H1 (cell line): ENCODE results near the gene DNAJC7. TPM values are rescaled to one million over a fixed set of nuclear protein-coding genes. Genes with fewer than 3 reads are reported as not detected.

ENCODE experiments used
- CTCF ChIA-PET: fragments of 300-600 bp; sonication (Branson Sonifier 250); formaldehyde crosslinking; loops from one replicate; lab custom pipeline; 2021; ENCODE audit not compliant: partially characterized antibody; lab: Charles Lee
- POLR2A ChIA-PET: fragments of 300-600 bp; sonication (Branson Sonifier 250); formaldehyde crosslinking; loops from one replicate; lab custom pipeline; 2021; ENCODE audit warnings: inconsistent platforms; ENCODE audit not compliant: partially characterized antibody; lab: Charles Lee
- DNase-seq, 2 experiments: peaks; one replicate each; pipeline versions ENCODE4 v3.0.0 to v3.0.0-alpha.2; 2010 to 2022; ENCODE audit warnings: low spot score in 2 of 2, low read depth in 1 of 2, mixed read lengths in 1 of 2
- FAIRE-seq: peaks from 2 replicates; lab custom pipeline; 2011; peaks lifted over from hg19 to GRCh38; lab: Jason Lieb, UNC
- H2AFZ ChIP-seq: 2 replicates; pipeline ENCODE4 v1.8.1; 2012; ENCODE audit warnings: low read length, inconsistent platforms
- H2AK5ac ChIP-seq: 2 replicates; pipeline ENCODE4 v1.6.1; 2013; ENCODE audit warnings: low read depth, low read length
- H2BK120ac ChIP-seq: replicated peaks from 2 replicates; pipeline ENCODE3; 2013; ENCODE audit warnings: low read depth, low read length, inconsistent platforms
- H2BK12ac ChIP-seq: 2 replicates; pipeline ENCODE4 v1.6.1; 2013; ENCODE audit warnings: low read depth, low read length
- H2BK15ac ChIP-seq: 2 replicates; pipeline ENCODE4 v1.6.1; 2013; ENCODE audit warnings: low read length
- H2BK20ac ChIP-seq: 2 replicates; pipeline ENCODE4 v1.6.1; 2013; ENCODE audit warnings: low read length
- H2BK5ac ChIP-seq: 2 replicates; pipeline ENCODE4 v1.6.1; 2013; ENCODE audit warnings: low read depth, low read length
- H3K14ac ChIP-seq: 2 replicates; pipeline ENCODE4 v1.6.1; 2013; ENCODE audit warnings: inconsistent platforms; ENCODE audit not compliant: insufficient read length
- H3K18ac ChIP-seq: 2 replicates; pipeline ENCODE4 v1.6.1; 2013; ENCODE audit warnings: low read length; ENCODE audit errors: extremely low read depth
- H3K23ac ChIP-seq: 2 replicates; pipeline ENCODE4 v1.6.1; 2013; ENCODE audit warnings: inconsistent platforms; ENCODE audit not compliant: insufficient read length
- H3K23me2 ChIP-seq: 2 replicates; pipeline ENCODE4 v1.6.1; 2013; ENCODE audit warnings: low read depth, low read length
- H3K27ac ChIP-seq: 2 replicates; pipeline ENCODE4 v1.6.1; 2011; ENCODE audit warnings: low read depth, low read length, inconsistent platforms
- H3K27me3 ChIP-seq, 4 experiments: replicated peaks in 1 of 4; 1 replicate in 1 of 4; 2 replicates in 3 of 4; pipeline versions ENCODE4 v1.6.1 to v1.8.1; 2011 to 2013; ENCODE audit warnings: low read length in 3 of 4, mild to moderate bottlenecking in 3 of 4, inconsistent platforms in 2 of 4, mixed read lengths in 2 of 4, moderate library complexity in 1 of 4; ENCODE audit not compliant: control insufficient read depth in 3 of 4, insufficient read depth in 3 of 4; ENCODE audit errors: extremely low read depth in 1 of 4
- H3K36me3 ChIP-seq, 4 experiments: 2 replicates each; pipeline versions ENCODE4 v1.6.1 to v1.8.1; 2011 to 2013; ENCODE audit warnings: mild to moderate bottlenecking in 4 of 4, low read length in 3 of 4, moderate library complexity in 2 of 4, control low read depth in 1 of 4, inconsistent platforms in 1 of 4; ENCODE audit not compliant: insufficient read depth in 4 of 4, control insufficient read depth in 2 of 4
- H3K4ac ChIP-seq: replicated peaks from 2 replicates; pipeline ENCODE3; 2013; ENCODE audit warnings: low read length, low read depth, mixed read lengths, inconsistent platforms; ENCODE audit not compliant: insufficient read length
- H3K4me1 ChIP-seq, 4 experiments: replicated peaks in 1 of 4; 1 replicate in 1 of 4; 2 replicates in 3 of 4; pipeline versions ENCODE4 v1.6.1 to v1.8.1; 2011 to 2013; ENCODE audit warnings: low read length in 3 of 4, inconsistent platforms in 2 of 4, mixed read lengths in 1 of 4; ENCODE audit not compliant: insufficient read depth in 4 of 4, control insufficient read depth in 3 of 4
- H3K4me2 ChIP-seq, 2 experiments: 2 replicates each; pipeline versions ENCODE4 v1.6.1 to v1.8.1; 2011 to 2013; ENCODE audit warnings: low read depth in 2 of 2, low read length in 2 of 2, control low read depth in 1 of 2, inconsistent platforms in 1 of 2, mild to moderate bottlenecking in 1 of 2; ENCODE audit not compliant: insufficient read depth in 1 of 2
- H3K4me3 ChIP-seq, 4 experiments: fragments of 200-600, 300-600 bp in 1 of 4; sonication (generic), shearing (Covaris generic), sonication (Bioruptor Twin) in 1 of 4; 2 replicates each; pipeline versions ENCODE4 v1.5.1 to v1.8.1; 2011 to 2016; ENCODE audit warnings: low read length in 4 of 4, low read depth in 3 of 4, control low read depth in 2 of 4, inconsistent platforms in 2 of 4, mild to moderate bottlenecking in 2 of 4, mixed read lengths in 1 of 4, moderate library complexity in 1 of 4; ENCODE audit not compliant: insufficient read depth in 2 of 4; ENCODE audit errors: extremely low read depth in 1 of 4
- H3K56ac ChIP-seq: replicated peaks from 2 replicates; pipeline ENCODE3; 2013; ENCODE audit warnings: low read depth, mild to moderate bottlenecking, mixed read lengths, low read length, inconsistent platforms; ENCODE audit not compliant: insufficient read length
- H3K79me1 ChIP-seq: 2 replicates; pipeline ENCODE4 v1.6.1; 2013; ENCODE audit warnings: low read depth, low read length, control low read depth
- H3K79me2 ChIP-seq, 2 experiments: 2 replicates each; pipeline versions ENCODE4 v1.6.1 to v1.8.1; 2012 to 2013; ENCODE audit warnings: low read length in 2 of 2, mild to moderate bottlenecking in 2 of 2, inconsistent platforms in 1 of 2; ENCODE audit not compliant: insufficient read depth in 2 of 2, control insufficient read depth in 1 of 2
- H3K9ac ChIP-seq, 4 experiments: replicated peaks in 1 of 4; 1 replicate in 1 of 4; 2 replicates in 3 of 4; pipeline versions ENCODE4 v1.6.1 to v1.8.1; 2011 to 2013; ENCODE audit warnings: low read depth in 3 of 4, low read length in 3 of 4, control low read depth in 2 of 4, mild to moderate bottlenecking in 2 of 4, moderate library complexity in 2 of 4, inconsistent platforms in 1 of 4; ENCODE audit errors: extremely low read depth in 1 of 4
- H3K9me3 ChIP-seq, 2 experiments: 2 replicates each; pipeline versions ENCODE4 v1.6.1 to v1.8.1; 2012 to 2013; ENCODE audit warnings: mild to moderate bottlenecking in 2 of 2, moderate library complexity in 2 of 2, control low read depth in 1 of 2, inconsistent platforms in 1 of 2, low read depth in 1 of 2, low read length in 1 of 2, mixed read lengths in 1 of 2; ENCODE audit not compliant: insufficient read depth in 2 of 2
- H4K20me1 ChIP-seq, 2 experiments: replicated peaks in 1 of 2; 2 replicates each; pipeline versions ENCODE3 to v1.8.1; 2011 to 2013; ENCODE audit warnings: inconsistent platforms in 2 of 2, low read length in 2 of 2, mild to moderate bottlenecking in 1 of 2; ENCODE audit not compliant: insufficient read depth in 2 of 2, control insufficient read depth in 1 of 2
- H4K5ac ChIP-seq: 2 replicates; pipeline ENCODE4 v1.6.1; 2013; ENCODE audit warnings: low read length, low read depth, mixed read lengths, inconsistent platforms; ENCODE audit not compliant: insufficient read length
- H4K8ac ChIP-seq: 2 replicates; pipeline ENCODE4 v1.8.0; 2013; ENCODE audit warnings: mild to moderate bottlenecking, moderate library complexity, low read length, inconsistent platforms; ENCODE audit not compliant: insufficient read depth; ENCODE audit errors: extremely low read depth
- H4K91ac ChIP-seq: replicated peaks from 2 replicates; pipeline ENCODE3; 2013; ENCODE audit warnings: low read length, mixed read lengths, inconsistent platforms; ENCODE audit not compliant: insufficient read length
- WGBS, 2 experiments: shearing (Covaris generic) in 1 of 2; methylation state at CpG; one replicate each; pipeline versions ENCODE4 v1.1.6 to v1.1.7; 2013 to 2015; ENCODE audit warnings: low lambda C conversion rate in 2 of 2, mixed read lengths in 2 of 2, inconsistent platforms in 1 of 2, low coverage in 1 of 2, missing lambda C conversion rate in 1 of 2; ENCODE audit not compliant: insufficient replicate concordance in 2 of 2, insufficient coverage in 1 of 2, insufficient read length in 1 of 2; ENCODE audit errors: extremely low coverage in 1 of 2, missing lambda C conversion rate in 1 of 2; 5-methylcytosine and 5-hydroxymethylcytosine counted together
- polyA plus RNA-seq, 7 experiments: library from polyadenylated mRNA; depleted of rRNA in 3 of 7; stranded (reverse) in 5 of 7; unstranded in 2 of 7; fragments of >200 nt in 5 of 7; fragments of 200-250 nt in 2 of 7; gene quantifications; 1 replicate in 5 of 7; 2 replicates in 1 of 7; 4 replicates in 1 of 7; pipeline versions ENCODE4 v1.2.1 to v1.2.3, GENCODE V29; 2011 to 2013; ENCODE audit warnings: missing spikeins in 2 of 7, mixed read lengths in 2 of 7
- total RNA-seq: library from RNA; stranded (reverse); fragmentation: NEBNext Ultra II Directional; extraction: Animal tissue kit (Norgen Biotek cat#: 25700); gene quantifications from 2 replicates; pipeline ENCODE4 v1.2.1, GENCODE V29; 2021

Gene DNAJC7
- total and polyA plus RNA-seq, 2 of the 8 experiments (the other 6 are each of a cell fraction or from before 2014, with no cell fraction given), result 31.0 to 148 TPM

DNA sequence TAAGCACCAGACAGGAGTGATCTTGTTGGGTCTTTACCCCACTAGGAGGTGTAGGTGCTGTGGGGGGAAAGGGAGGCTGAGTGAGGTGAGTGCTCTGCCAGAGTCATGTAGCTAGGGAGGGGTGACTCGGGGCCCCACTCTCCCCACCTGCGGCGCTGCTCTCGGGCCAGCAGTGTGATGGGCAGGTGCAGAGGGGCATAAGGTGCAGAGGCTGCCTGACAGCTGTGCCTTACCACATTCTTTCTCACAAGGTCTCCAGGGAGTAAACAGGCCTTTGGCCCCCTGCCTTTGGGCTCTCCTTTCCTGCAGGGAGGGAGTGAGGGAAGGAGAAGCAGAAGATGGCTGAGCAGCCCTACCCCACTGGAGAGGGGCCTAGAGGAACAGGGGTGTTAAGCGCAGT, 55.1 kb downstream of the DNAJC7 start:
- Histone ChIP-seq H3K4ac (no peak overlapping the region), H2BK120ac (no peak overlapping the region), H4K8ac (no peak overlapping the region), H3K23me2 (peaks cover 6% of the 10 kb centered on the region; the same call in 1 of the 2 replicates), H2BK12ac (no peak overlapping the region), H2AK5ac (no peak overlapping the region), H2BK15ac (no peak overlapping the region; the same call in 1 of the 2 replicates), H2AFZ (no peak overlapping the region), H4K91ac (no peak overlapping the region), H3K56ac (no peak overlapping the region), H3K27ac (no peak overlapping the region), H4K5ac (no peak overlapping the region), H3K23ac (no peak overlapping the region), H3K4me2 (no peak overlapping the region), H3K14ac (no peak overlapping the region), H3K4me3 (no peak overlapping the region), H3K27me3 (no peaks in the 10 kb centered on the region), H3K9me3 (no peaks in the 10 kb centered on the region), H3K4me1 (peaks cover 7 to 20% (median 13%) of the 10 kb centered on the region in 4 experiments), H3K79me1 (no peaks in the 10 kb centered on the region), H4K20me1 (no peaks in the 10 kb centered on the region), H3K18ac (no peak overlapping the region), H3K79me2 (no peaks in the 10 kb centered on the region), H3K9ac (no peak overlapping the region), H2BK20ac (no peak overlapping the region), H3K36me3 (no peaks in the 10 kb centered on the region), H2BK5ac (no peak overlapping the region)
- DNase-seq (no peak), FAIRE-seq (no peak)
- ChIA-PET POLR2A (interaction anchor here (1.0 to 9.7 kb wide), 5 partner anchors 32 to 159 kb away, joined by 3 to 67 read pairs (median 3); partner anchors contain the start of genes ACLY, KAT2A and ODAD4), CTCF (interaction anchor here (0.6 to 11.6 kb wide), 27 partner anchors 8 to 550 kb away, joined by 3 to 205 read pairs (median 4); partner anchors contain the start of genes ACLY, KLHL11, NKIRAS2 and ODAD4)
- 82% methylated on average over 4 of the region's 5 CpGs; no CpG with 5 or more reads in 1 of the 2 experiments for WGBS, 2 experiments
